ENCODE measurements around the gene PLB1. TPM values are rescaled to one million over a fixed set of nuclear protein-coding genes. Genes with fewer than 3 reads are reported as not detected.

Gene PLB1
- total RNA-seq, 1 donor from 2014 or later: 2.4 TPM

DNA sequence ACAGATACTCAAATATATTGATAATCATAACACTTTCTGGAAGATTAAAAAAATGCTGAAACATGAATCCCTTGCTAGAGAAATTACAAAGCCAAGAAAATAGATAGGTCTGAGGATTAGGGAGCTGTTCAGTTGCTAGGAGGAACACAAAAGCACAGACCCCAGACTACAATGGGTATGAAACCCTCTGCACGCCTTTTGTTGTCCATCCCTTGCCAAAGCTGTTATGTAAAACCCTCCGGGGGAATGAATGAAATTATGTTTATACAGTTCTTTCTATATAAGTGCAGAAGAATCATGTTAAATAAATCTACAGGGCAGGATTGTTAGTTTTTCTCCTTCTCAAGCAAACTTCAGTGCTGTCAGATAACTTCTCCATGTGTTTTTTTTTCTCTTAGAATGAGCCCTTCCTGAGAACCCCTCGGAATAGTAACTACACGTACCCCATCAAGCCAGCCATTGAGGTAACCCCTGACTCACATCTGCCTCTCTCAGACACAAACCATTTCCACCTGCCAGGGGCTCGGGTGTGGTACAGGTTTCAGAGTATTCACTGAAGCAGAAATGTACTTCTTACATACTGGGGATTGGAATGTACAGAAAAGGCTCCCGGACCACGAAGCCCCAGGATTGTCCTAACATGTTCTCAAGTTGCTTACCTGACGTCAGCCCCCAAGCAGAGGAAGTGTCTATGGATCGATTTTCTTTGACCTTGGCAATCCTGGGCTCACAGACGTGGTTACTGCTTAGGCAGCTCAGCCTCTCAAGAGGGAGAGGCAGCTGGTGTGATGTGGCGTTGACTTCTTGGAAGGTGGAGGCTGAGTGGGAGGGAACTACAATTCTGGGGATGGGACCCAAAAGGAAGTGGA lies 118.0 kb downstream of the PLB1 start:
- peak; percentile 90 for DNase-seq

DNA sequence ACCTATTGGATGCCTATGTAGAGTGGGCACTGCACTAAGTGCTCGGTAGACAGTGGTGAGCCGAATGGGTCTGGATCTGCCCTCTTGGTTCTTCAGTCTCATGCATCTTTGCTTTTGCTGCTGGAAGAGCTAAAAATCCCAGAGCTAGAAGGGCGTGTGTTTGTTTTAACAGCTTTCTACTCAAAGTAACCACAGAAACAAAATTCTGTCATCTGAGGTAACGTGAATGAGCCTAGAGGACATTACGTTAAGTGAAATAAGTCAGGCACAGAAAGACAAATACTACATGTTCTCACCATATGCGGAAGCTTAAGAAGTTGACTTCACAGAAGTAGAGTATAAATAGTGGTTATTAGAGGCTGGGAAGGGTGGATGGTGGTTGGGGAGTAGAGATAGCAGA lies 119.8 kb downstream of the PLB1 start:
- peak; percentile 57 for DNase-seq

DNA sequence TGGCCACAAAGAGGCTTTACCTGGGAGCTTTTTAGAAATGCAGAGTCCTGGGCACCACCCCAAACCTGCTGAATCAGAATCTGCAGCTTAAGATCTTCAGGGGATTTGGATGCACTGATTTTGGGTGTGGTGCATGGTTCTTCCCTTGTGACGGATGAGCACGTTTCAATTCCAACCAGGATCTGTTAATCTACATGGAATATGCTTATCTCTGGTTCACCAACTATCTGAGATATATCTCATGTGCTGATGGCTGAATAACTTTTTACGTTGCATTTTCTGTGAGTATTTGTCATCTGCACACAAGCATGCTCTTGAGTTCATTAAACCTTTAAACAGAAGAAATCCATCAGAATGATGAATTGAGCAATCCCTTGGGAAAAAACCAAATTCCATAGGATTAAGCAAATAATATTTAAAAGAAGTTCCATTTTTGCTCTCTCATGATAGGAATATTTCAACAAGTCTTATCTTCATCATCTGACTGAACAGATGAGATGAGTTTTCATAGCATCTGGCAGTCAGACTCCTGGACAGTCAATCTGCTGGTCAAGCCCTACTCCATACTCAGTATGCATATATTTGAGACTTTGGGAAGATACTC lies 120.6 kb downstream of the PLB1 start:
- DNase-seq: no peak

DNA sequence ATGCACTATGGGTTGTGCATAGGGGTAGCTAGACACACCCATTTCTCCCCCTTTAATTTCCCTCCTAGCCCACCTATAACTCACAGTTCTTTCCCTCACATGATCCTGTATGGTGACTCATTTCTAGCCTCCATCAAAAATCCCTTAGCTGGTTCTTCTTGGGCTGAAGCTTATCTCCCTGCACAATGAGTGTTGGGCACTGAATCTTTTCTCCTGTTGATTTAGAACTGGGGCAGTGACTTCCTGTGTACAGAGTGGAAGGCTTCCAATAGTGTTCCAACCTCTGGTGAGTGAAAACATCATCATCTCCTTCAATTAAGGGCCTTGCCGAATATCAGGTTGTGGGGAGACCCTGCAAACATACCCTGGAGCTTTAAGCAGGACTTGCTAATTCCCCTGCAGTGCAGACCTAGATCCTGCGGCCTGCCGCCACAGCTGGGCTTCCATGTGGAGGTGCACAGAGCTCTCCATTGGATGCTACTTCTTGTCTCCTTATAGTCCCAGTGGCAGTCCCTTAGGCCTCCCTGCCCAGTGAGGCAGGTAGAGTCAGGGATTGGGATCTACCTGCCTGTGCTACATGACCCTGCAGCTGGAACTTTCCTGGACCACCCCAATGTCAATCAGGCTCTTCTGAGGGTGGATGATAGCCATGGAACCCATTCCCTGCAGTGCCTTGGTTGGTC lies 121.8 kb downstream of the PLB1 start:
- DNase-seq: no peak

DNA sequence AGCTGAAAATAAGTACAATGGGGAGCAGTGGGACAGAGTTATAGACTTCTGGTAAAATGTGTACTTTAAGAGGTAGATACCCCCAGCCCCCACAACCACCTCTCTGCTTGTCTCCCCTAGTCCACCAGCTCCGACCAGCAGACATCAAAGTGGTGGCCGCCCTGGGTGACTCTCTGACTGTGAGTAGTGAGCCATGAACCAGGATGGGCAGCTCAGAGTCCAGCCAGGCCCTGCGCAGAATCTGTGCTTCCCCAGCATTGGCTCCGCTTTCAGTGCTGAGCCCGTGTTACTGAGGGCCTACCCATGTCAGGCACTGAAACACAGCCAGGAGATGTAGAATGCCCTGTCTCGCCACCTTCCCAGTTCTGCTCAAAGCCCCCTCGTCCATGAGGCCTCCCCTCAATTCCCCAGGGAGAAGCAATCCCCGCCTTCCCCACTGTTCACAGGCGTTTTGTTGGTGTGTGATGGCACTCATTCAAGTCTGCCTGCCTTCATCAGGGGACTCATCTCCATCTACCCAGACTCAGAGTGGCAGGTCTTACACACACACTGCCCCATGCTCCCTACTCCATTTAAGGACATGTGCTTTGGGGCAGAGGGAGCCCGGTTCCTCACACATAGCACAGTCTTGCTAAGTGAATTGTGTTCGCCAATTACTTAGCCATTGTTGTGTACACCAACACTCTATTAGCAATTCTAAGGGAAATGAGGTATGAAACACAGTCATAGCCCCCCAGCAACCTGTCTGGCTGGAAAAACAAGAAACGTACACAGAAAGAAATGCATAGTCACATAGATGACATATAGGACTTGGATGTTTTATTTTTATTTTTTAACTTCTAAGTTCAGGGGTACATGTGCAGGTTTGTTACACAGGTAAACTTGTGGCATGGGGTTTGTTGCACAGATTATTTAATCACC lies 122.6 kb downstream of the PLB1 start:
- no peak for DNase-seq

DNA sequence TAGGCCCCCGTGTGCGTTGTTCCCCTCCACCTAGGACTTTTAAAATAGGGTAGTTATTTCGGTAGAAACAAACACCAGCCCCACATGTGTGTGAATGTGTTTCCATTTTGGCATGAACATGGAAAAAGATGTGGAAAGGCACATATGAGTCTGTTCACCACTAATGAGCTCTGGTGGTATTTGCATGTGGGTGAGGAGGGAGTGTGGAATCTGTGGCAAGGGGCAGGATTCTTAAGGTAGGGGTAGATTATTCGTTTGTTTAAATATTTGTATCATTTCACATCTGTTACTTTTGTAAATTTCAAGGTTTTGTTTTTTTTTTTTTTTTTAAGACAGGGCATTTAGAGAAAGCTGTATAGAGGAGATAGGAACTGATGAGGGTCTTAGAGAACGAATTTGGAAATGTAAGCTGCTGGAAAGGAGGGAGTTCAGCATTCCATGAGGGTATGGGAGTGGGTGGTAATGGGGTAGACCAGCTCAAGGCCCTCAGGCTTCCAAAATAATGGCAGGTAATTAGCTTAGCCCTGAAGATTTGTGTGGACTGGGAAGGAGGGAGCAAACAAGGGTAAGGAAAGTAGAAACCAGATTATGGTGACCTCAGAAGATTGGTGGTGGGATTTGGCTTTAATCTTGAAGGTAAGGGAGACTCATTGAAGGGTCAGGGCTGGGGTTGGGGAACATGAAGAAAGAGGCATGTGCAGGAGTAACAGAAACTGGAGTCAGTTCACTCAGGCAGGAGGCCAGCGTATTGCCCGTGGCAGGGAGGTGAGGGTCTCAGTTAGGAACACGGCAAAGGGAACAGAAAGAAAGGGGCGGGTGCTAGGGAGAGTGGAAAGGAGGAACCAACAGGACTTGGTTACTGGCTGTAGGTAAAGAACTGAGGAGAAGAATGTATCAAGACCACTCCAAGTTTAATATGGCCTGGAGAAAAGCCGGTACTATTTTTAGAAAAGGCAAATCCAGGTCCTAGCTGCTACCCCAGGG lies 123.6 kb downstream of the PLB1 start:
- no peak for DNase-seq

DNA sequence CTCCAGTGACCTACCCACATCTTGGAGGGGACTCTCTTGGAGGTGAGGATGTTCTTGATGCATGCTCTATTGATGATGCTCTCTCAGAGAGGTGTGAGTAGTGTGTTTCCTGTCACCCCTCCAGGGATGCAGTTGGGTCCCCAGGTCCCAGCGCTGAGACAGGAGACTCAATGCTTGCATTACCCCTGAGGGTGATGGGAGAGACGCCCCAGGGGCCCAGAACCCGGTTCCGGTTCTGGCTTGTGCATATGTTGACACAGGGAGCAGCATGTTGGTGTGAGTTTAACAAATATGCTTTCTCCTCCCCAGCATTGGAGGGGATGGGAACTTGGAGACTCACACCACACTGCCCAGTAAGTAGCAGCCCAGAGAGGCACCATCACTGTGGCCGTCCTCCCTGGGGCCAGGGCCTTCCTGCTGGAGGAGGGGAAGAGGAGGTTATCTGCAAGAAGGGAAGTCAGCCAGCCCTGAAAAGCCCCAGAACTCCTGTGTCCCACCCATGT lies 124.5 kb downstream of the PLB1 start:
- no peak for DNase-seq

DNA sequence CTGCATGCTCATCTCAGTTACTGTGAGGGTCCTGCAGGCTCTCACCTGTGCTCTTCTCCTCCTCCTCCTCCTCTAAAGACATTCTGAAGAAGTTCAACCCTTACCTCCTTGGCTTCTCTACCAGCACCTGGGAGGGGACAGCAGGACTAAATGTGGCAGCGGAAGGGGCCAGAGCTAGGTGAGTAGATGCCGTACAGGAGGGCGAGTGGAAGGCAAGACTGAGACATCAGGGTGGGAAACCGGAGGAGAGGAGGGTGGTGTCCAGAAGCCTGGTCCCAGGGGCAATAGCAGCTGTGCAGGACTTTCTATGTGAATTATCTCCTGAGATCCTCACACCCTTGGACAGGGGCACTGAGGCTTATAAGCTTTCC lies 124.9 kb downstream of the PLB1 start:
- DNase-seq: no peak

DNA sequence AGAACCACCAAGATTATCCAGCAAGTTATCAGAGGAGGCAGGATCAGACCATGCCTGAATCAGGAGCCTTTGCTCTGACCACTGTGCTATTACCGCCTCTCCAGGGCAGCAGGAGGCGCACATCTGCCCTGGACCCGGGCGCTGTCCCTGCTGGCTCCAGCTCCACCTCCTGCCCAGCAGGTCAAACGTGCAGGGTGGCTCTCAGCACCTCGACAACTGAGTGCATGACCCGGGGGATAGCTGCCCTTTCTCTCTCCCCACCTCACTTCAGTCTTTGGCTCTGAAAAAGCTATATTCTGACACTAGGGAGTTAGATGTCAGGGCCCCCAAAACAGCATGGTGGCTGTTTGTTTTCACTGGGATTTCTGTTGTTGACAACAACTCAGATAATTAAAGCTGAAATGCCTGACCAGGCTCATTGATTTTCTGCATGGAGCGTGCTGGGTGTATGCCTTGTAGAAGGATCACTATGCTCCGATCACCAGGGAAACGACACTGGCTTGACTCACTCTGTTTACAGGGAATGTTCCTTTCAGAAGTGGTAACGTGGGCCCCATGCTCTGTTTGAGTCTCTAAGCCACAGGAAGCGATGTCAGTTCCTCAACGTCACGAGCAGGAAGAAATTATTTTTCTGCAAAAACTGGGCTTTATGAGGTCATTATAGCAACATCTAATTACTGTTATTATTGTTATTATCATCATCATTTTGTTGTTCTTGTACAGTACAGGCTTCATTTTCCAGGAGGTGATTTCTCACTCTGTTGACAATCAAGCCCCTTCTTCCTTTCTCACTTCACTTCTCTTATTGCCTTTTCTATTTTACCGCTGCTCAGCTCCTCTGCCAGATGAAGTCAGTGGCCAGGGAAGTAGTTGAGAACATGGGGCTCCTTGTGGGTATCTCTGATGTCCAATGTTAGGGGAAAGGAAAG lies 125.6 kb downstream of the PLB1 start:
- DNase-seq: peak; percentile 92

DNA sequence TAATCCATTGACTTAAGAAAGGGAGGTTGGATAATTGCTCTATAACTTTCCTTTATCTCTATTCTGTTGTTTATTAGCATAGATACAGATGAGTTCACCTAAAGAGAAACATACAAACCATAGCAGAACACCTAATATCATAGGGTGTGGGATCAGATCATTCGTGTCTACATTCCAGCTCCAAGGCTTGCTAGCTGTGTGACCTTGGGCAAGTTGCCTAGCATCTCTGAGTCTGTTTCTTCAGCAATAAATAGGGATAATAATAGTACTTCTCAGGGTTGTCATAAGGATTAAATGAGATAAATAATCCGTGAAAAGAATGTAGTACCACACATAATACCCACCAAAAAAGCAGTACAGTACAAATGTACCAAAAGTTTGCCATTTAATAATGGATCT lies 126.2 kb downstream of the PLB1 start:
- DNase-seq: no peak

DNA sequence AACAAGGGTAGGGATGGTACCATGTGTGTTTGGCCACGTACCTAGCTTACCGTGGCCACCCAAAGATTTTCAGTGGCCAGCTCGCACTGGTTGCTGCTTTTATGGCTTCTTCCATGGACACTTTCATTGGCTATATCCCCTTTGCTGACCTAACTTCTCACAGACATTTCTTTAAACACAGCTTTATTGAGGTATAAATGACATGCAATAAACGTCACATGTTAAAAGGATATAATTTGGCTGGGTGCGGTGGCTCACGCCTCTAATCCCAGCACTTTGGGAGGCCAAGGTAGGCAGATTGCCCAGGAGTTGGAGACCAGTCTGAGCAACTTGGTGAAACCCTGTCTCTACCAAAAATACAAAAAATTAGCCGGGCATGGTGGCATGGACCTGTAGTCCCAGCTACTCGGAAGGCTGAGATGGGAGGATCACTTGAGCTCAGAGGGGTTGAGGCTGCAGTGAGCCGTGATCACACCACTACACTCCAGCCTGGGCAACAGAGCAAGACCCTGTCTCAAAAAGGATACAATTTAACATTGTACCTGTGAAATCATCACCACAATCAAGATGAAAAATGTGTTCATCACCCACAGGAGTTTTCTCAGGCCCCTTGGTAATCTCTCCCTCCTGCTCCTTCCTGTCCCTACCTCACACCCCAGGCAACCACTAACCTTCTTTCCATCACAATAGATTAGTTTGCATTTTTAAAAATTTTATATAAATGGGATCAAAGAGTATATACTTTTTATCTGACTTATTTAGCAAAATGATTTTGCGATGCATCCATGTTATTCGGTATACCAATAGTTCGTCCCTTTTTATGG lies 127.9 kb downstream of the PLB1 start:
- no peak for DNase-seq

DNA sequence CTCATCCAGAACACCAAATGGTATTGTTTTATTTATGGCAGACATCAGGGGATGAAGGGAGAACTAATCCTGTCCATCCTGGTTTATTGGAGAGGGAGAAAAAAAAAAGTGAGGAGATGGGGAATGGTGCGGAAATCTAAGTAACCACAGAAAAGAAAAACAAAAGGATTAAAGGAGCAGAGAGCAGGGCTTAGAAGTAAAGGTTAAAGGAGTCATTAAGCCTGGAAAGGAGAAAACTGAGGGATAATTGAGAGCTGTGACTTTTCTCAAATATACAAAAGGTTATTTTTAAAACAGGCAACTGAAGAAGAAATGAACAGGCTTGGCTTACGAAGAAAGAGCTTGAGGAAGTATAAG lies 128.6 kb downstream of the PLB1 start:
- DNase-seq: no peak

DNA sequence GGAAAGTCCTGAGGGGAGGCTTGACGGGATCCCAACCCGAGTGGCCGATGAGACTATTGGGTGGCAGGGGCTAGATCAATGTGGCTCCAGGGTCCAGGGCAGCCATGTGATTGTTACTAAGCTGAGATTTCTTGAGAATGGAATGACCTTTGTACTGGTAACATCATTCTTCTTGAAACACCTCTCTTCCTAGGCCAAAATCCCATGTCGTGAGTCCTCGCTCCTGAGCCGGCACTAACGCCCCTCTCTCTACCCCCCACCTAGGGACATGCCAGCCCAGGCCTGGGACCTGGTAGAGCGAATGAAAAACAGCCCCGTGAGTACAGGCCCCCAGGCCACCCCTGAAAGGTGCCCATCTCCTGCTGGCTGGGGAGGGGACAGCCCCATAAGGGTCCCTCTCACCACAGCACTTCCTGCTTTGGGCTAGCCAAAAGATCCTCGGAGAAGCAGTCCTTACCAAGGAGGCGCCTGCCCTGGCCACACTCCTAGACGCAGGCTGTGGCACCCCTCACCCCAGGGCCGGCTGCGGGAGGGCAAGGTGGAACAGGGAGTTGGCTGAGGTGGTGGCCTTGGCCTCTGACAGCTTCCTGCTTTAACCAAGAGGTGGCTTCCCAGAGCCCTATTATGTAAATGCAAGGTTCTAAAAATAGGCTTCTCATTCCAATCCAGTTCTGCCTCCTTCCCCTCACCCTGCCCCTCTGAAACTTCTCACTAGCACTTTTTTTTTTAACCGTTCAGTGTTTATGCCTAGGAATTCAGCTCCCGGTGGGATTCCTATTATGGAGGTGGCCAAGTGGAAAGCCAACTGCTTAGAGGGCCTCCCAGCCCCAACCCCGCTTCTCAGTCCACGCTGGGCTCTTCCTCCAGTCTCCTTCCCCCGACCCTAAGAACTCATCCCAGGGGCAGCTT lies 129.2 kb downstream of the PLB1 start:
- DNase-seq: peak; percentile 70

DNA sequence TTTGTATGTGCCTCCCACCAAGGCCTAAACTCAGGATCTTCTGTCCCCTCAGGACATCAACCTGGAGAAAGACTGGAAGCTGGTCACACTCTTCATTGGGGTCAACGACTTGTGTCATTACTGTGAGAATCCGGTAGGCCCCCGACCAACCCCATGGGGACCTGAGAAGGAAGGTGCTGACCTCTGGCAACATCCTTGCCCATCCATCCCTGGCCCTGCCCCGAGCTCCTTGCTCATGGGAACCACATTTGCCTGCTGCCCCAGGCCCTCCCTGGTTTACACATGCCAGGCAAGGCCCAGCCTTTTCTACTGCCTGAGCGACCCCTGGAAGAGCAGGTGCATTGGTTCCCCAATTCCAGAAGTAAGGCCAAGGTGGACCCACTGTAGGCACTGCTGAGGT lies 130.5 kb downstream of the PLB1 start:
- no peak for DNase-seq

DNA sequence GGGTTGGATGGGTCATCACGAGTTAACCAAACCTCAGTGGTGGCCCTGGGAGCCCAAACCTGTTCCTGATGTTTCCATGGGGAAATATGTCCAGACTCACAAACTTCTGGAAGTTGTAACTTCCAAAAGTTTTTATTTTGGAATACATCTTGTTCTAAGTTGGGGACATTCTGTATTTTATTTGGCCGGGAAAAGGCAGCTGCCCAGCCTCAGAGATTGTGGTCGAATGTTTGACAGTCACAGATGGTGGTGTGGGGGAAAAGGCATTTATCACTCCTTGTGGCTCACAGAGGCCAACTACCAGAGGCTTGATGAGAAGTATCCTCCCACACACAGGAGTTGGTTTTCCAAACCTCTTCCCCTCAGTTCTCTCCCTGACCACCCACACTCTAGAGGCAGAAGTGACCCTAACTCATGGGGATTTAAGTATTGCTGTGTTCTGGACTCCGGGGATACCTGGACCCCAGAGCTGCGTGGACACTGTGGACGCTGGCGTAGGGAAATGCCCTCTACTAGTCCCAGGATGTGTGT lies 131.1 kb downstream of the PLB1 start:
- DNase-seq: peak; percentile 72

DNA sequence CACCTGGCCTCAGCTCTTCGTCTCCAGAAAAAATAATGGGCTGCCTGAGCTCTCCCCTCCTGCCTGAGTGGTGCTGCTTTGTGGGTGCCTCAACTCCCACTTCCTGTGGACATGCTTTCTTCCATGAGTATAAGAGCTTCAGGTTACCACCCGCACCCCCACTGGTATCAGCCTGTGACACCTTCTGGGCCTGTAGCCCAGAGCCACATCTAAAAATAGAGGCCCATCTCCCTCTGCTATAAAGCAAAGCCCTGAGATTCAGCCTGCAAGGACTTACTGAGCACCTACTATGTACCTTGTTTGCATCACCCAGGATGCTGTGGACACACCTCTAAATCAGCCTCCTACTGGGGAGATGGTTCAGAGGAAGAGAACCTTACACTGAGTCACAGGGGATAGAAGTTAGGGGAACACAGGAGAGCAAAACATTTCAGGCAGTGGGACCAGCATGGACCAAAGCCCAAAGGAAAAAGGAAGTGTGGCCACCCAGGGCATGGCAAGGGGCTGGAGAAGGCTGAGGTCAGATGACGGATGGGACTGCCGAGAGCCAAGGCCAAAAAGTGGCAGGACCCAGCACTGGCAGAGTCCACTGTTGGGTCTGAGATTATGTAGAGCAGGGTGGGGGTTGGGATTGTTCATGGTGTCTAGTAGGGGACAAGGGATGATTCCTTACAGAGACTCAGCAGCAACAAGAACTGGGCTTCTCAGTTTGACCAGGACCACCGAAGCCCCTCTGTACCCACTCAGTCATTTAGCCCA lies 132.0 kb downstream of the PLB1 start:
- no peak for DNase-seq

DNA sequence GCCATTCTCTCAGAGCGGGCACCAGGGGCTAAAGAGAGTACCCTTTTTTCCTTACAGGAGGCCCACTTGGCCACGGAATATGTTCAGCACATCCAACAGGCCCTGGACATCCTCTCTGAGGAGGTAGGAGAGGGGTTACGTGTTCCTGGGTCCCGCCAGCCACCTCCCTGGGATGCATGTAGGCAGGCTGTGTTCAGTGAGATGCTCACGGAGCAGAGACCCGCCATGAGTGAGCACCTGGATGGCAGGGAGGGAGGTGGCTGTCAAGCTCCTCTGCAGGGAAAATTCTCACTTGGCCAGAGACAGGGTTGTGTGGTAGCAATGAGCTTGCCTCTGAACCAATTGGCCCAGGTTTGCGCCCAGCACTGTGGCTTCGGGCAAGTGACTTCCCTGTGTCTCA lies 132.6 kb downstream of the PLB1 start:
- DNase-seq: no peak
